Activated gamma-delta T cell (primary cell): ENCODE data around the gene AMHR2.

Experiments used
- DNase-seq: peaks from one replicate; lab custom pipeline; 2025; lab: John Stamatoyannopoulos, UW

Gene AMHR2

DNA sequence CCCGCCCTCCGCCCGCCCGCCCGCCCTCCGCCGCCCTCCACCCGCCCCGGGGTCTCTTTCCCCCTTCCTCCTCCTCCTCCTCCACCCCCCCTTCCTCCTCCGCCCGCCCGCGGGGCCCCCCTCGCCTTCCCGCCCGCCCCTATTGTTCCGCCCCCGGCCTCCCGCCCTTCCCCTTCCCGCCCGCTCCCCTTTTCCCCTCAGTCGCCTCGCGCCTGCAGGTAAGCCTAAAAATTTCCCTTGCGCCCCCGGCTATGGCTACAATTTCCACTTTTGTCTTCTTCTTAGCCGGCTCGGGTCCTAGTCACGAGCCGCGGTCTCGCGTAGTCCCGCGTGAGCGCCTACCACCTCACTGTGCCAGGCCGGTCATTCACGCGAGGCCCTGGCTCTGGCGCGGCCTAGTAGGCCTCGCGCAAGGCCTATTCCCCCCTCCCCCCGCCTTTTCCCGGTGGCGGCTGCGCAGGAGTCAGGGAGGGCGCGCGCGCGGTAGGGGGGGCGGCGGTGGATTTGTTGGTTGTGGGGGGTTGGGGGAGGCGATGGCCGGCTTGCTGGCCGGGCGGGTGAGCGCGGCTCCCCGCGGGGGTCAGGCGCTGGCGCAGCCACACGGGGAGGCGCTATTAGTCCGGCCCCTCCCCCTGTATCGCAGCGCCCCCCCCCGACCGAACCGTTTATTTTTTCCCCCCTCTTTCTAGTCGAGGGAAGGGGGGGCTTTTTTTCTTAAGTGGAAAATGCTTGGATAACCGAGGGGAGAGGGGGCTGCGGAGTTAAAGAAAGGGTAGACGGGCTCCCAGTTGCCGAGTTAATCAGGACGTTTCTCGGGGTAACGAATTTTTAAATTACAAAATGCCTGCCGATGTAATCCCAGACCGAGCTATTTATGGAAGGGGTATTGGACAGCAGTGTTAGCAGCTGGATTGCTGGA lies 28.8 kb downstream of the AMHR2 start:
- peak; percentile 64 for DNase-seq

DNA sequence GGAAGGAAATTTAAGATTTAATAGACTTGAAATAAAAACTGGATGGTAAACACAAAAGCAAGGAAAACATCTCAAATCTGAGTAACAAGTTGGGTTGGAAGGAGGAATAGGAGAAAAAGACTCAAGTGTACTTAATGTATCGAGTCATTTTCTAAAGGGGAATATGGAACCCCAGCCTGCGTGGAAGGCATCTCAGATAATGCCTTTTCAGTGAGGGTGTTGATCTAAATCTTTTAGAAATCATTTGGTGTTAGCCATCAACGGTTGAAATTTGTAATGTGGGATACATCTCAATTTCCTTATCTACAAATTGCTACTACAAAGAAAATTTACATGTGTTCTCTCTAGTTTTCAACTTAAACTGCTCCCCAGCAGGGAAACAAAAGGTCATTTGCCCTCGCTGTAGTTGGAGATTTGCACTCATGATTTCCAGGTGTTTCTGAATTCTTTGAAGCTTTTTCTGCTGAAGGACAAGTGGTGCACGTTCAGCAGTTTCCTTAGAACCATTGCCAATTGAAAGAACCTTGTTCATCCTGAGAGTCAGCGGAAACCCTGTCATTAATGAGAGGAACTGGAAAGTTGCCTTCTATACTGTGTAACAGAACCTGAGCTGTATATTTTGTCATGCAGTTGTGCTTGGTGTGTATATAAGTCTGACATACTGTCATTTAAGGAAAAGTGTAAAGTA lies 30.4 kb downstream of the AMHR2 start:
- DNase-seq = no peak

DNA sequence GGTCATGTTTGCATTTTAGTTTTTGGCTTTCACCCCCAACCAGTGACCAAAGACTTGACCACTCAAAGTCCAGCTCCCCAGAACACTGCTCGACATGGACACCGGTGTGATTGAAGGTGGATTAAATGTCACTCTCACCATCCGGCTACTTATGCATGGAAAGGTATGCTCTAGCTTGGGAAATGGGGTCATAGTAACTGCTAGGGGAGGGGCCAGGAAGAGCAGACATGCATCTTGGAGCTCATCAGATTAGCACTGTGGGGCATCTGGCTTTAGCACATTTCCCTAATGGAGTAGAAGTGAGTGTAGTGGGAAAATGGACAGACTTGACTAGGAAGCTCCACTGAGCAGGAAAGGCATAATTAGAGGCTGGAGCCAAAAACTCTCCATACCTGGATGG lies 31.1 kb downstream of the AMHR2 start:
- no peak for DNase-seq

DNA sequence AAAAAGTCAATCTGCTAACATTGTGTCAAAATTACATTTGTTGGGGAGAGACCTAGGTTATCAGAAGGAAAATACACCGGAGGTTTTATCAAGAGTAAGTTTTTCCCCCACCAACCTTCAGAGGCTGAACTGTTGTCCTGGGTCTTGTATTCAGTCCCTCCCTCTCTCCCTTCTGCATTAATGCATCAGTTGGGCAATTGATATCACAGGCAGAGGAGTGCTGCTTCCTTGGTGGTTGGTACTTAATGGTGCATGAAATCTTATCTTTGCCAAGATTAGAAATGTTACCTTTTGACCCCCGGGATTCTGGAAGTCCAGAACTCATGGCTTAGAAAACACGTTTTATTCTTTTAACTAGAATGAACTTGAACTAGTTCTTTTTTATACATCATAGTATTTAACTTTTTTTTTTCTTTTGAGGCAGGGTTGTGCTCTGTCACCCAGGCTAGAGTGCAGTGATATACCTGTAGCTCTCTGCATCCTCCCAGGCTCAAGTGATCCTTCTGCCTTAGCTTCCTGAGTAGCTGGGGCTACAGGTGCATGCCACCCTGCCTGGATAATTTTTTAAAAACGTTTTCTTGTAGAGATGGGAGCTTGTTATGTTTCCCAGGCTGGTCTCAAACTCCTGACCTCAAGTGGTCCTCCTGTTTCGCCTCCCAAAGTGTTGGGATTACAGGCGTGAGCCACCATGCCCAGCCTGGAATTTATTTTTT lies 33.2 kb downstream of the AMHR2 start:
- DNase-seq = no peak

DNA sequence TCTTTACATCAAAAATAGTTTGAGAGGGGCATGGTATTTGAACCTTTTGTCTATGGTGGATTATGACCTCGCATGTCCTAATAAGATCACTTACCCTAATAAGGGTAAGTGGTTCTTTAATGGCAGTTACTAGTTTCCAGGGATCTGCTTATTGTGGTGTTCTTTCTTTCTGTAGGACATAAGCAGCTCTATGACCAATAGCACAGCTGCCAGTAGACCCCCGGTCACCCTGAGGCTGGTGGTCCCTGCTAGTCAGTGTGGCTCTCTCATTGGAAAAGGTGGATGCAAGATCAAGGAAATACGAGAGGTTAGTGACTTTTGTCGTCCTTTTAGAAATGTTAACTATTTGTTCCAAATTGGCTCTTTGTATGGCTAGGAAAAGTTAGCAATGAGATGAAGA lies 35.4 kb downstream of the AMHR2 start:
- no peak for DNase-seq

DNA sequence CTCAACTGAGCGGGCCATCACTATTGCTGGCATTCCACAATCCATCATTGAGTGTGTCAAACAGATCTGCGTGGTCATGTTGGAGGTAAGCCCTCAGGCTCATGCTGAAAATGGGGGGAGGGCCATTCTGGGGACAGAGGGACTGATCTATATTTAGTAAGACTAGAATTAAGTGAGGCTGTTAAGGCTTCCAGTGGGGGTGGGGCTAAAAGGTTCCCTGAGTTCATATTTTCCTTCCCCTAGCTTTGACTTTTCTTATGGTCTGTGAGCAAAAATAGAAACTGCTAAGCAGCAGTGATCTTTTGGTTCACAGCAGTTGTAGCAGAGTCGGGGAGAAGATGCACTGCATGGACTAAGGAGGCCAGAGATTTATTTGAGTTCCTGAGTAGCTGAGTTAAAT lies 37.4 kb downstream of the AMHR2 start:
- no peak for DNase-seq

DNA sequence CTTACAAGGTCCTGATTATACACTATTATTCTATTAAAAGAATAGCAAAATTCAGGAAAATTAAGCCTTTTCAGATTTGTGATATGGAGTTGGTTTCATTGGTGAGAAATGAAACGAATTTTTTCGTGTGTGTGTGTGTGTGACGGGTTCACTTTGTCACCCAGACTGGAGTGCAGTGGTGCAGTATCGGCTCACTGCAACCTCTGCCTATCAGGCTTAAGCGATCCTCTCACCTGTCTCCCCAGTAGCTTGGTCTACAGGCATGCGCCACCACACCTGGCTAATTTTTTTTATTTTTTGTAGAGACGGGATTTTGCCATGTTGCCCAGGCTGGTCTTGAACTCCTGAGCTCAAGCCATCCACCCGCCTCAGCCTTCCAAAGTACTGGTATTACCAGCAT lies 37.9 kb downstream of the AMHR2 start:
- DNase-seq = no peak

DNA sequence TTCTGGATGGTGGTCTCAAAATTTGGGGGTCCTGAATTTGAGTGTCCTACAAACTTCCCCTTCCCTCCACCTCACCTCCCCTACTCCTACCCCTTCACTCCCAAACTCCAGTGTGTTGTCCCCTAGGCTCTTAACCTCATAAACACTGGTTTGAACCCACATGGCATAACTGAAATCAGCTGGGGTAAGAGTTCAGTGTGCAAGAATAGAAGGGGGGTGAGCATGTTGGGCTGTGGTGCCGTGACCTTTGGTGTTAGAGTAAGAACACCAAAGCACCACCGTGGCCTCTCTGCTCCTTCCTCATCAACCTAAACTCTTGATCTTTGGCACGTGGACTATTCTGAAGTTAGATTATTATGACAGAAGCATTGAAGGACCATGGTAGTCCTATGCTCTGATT lies 39.3 kb downstream of the AMHR2 start:
- DNase-seq = no peak

DNA sequence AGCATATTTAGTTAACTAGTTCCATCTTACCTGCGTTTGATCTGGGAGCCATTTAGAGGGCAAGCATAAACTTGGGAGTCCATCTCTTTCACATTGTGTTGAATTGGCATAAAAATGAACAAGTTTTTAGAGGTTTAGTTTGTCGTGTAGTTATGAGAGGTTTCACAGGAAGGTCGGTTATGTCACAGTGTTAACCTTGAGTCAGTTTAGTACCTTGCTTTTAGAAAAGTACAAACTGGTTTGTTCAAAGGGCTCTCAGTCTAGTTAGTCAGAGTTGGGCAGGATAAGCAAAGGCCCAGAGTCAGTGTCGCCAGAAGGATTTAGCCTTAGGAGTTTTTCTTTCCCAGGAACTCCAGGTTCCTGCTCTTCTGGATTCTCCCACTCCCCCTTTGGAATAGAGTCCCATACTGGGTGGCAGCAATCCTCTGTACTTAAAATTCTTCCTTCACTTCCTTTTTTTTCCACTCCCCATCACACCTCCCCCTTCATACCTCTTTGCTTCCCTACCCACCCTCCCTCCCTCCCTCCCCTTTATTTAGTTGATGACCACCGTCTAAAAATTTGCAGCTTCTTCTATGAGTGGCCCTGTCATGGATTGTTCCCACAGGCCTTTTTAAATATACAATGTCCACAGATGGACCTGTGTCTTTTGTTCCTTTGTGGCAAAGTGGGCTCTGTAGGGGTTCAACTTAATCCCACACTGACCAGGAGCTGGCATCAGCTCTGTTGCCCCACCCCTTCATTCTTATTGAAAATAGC lies 40.3 kb downstream of the AMHR2 start:
- DNase-seq = no peak

DNA sequence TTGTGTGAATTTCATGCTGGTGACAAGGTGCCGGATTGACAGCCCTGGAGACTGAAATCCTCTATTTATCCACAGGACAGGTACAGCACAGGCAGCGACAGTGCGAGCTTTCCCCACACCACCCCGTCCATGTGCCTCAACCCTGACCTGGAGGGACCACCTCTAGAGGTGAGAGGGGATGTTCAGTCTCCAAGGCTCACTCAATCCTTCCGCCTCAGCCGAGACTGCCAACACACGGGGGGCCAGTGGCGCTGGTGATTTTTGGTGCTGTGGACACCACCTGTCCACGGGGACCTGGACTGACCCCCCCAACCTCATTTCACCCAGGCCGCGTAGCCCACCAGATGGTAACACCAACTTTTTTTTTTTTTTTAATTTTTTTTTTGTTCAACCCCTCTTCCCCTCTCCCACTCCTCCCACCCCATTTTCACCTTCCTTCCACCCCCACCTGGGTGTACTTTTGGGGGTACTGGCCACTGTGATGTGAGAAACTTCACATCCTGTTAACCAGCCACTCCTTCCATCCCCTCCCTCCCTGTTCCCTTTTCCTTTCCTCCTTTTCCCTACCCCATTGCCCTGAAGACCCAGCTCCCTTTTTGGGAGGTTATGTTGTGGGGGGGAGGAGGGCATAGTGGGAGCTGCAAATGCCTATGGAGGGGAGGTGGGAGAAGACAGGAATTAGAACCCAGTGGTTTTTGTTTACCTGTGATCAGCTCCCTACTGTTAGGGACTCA lies 41.2 kb downstream of the AMHR2 start:
- no peak for DNase-seq

DNA sequence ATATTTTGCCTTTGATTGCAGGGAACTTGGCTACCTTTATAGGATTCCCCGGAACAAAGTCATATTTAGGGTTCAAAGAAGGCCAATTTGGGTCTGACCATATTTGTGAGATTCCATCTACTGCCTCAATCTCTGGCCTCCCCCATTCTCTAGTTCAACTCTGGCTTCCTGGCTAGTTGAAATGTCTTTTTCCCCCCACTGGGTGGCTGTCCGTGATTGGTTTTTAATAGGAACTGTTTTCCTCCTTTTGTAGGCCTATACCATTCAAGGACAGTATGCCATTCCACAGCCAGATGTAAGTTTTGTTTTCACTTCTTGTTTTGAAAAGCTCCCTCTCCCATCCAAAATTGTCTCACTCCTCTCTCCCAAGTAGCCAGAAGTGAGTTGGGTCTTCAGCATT lies 42.0 kb downstream of the AMHR2 start:
- DNase-seq = no peak

DNA sequence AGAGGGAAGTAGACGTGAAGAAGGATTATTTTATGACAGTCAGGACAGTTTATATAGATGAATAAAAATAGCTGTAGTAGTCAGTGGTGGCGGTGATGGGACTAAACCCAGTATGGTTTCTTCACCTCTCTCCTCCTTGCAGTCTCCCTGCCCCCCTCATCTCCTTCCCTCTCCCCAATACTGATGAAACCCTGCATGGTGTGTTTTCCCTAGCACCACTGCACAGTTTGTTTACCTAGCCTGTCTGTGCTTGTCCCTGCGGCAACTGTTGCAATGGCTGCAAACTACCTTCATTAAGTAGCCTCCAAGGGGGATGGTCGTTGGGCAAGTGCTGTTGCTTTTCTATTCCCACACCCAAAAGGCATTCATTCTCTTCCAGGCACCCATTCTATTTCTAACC lies 43.0 kb downstream of the AMHR2 start:
- DNase-seq = no peak

DNA sequence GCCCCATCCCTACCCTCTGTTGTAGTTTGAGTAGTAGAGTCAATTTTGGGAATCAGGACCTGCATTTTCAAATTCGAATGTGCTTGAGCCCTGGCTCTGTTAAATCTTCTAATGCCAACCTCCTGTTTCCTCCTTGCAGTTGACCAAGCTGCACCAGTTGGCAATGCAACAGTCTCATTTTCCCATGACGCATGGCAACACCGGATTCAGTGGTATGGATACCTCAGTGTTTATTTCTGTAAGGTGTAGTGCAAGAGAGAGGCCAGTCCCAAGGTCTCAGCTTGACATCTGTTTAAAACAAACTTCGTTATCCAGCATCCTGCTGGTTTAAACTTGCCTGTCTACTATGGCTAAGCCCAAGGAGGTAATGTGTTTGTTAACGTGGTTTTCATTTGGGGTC lies 43.4 kb downstream of the AMHR2 start:
- DNase-seq = no peak

DNA sequence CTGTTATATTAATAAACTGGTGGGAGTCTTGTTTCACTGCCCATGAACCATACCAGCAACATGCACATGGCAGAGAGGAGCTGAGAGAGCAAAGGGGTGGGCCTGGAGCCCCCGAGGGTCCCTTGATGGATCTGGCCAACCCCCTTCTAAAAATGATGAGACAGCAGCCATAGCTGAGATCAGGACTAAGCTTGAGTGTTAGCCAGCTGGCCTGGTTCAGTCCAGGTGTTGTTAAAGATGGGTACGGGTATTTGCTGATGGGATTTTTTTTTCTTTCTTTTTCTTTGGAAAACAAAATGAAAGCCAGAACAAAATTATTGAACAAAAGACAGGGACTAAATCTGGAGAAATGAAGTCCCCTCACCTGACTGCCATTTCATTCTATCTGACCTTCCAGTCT lies 44.2 kb downstream of the AMHR2 start:
- no peak for DNase-seq

DNA sequence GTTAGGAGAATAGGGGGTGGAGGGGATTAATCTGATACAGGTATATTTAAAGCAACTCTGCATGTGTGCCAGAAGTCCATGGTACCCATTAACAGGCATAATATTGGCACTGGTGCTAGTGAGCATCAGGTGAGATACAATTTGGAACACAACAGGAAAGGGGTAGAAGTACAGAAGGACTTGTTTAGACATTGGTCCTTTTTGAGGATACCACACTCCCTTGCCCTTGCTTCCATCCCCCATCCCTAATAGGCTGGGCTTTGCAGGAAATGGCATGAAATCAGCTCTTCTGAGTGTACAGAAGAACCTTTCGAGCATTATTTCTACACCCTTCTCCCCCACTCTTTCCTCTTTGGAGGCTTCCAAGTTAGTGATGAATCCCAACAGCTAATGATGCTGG lies 44.6 kb downstream of the AMHR2 start:
- DNase-seq = no peak

DNA sequence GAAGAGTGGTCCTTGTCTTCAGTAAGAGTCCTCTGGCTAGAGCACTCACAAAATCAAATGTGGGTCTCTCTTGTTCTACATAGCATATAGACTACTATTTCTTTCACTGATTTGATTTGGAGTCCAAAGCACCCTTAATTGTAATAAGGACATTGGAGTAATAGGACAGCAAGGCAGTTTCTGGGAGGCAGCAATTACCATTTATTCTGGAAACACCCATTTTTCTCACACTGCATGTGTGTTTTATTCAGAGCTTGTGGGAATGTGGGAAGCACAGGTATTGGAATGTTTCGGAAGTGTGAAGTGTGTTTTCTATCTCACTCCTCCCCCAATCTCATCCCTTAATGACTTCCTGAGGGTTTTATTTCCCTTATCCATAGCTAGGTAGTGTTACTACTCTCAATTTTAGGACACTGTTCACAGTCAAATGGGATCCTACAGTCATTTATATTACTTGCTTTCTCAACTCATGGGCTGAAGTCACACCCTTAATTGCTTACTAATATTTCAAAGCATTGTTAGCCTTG lies 48.5 kb downstream of the AMHR2 start:
- no peak for DNase-seq

DNA sequence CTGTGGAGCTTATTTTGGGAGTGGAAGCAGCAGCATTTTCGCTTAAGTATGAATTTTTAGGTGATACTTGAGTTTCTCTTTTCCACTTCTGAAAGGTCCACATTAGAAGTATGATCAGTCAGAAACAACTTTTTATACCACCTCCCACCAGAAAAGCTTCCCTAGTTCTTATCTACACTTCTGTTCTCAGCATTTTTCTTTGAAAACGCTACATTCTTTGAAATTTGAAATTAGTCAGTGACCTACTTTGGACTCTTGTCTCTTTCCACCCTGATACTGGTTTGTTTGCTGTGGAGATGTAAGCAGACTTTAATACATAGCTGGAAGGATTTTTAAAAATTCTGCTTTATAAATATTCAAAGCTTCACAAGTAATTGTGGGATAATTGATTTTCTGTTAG lies 50.4 kb downstream of the AMHR2 start:
- no peak for DNase-seq

DNA sequence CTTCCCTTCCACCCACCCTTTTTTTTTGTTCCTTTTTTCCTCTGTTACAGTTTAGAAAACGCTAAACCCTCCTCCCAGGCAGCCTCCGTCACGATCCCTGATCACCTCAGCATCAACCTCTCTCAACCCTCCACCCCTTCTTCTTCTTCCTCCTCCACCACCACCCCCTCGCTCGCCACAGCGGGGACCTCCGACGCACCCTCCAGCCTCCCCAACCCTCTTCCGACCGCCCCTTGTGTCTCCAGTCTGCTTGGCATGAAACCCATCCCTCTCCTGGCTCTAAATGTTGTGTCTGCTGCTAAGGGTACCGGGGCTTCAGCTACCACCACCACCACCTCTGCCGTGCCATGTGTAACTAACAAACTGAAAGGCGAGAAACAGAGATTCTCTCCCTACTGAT lies 51.2 kb downstream of the AMHR2 start:
- DNase-seq = no peak

DNA sequence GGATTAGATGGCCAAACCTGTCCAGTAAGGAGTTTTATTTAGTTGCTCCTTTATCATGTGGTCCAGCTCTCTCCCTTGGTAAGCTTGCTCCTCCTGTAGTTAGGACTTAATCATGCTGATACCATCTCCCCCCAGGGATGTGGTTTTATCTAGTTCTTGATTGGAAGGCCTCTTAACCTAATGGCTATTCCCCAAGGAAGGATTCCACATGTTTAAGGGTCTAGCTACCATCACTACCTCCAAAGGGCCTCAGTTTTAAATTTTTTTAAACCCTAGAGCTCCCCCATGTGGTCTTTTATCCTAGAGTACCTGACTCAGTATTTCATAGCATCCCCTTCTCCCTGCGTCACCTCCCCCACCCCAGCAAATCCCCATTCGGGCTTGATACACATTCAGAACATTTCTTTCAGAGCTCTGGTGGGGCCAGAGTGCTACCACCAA lies 53.1 kb downstream of the AMHR2 start:
- DNase-seq = no peak

DNA sequence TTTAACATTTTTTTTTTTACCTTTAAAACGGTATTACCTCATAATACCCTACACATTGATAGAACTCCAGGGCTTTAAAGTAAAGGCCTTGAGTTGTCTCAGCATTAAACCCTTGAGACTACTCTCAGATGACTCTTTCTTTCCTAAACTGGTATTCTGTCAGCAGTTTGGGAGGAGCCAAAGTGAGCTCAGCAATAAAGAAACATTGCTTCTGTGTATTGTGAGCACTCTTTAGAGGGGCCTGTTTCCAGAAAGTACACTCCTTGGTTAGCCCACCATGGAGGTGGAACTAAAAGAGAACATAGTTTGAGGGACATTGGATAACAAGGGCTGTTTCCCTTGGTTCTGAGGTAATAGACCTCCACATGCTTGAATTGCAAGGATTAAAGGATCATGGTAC lies 55.2 kb downstream of the AMHR2 start:
- DNase-seq = no peak

DNA sequence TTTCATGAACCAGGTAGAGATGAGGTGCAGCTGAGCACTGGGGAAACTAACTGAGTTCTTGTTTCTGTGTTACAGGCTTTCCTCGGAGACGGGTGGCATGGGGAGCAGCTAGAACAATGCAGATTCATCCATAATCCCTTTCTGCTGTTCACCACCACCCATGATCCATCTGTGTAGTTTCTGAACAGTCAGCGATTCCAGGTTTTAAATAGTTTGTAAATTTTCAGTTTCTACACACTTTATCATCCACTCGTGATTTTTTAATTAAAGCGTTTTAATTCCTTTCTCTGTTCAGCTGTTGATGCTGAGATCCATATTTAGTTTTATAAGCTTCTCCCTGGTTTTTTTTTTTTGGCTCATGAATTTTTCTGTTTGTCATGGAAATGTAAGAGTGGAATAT lies 55.7 kb downstream of the AMHR2 start:
- no peak for DNase-seq
